Cardiac muscle cell (in vitro differentiated cells and primary cell): ENCODE data around the gene OGDH. TPM values are rescaled to one million over a fixed set of nuclear protein-coding genes. Genes with fewer than 3 reads are reported as not detected.

Source experiments
- DNase-seq, 2 donors: peaks; one replicate each; pipeline versions ENCODE4 v3.0.0 to v3.0.0-alpha.2; 2010 to 2017; ENCODE audit warnings: low read depth in 1 of 2, low spot score in 1 of 2
- H3K27ac ChIP-seq: fragments of 200-600 bp; sonication (generic); 2 replicates; pipeline ENCODE4 v1.5.1; 2016
- H3K27me3 ChIP-seq: fragments of 200-600 bp; sonication (generic); 2 replicates; pipeline ENCODE4 v1.6.0; 2016; ENCODE audit warnings: control low read depth
- H3K36me3 ChIP-seq: fragments of 200-600 bp; sonication (generic); 2 replicates; pipeline ENCODE4 v1.5.1; 2016; ENCODE audit warnings: control low read depth
- H3K4me1 ChIP-seq: fragments of 200-600 bp; sonication (generic); 2 replicates; pipeline ENCODE4 v1.8.1; 2017; ENCODE audit warnings: low read depth, mild to moderate bottlenecking, mixed run types
- H3K4me3 ChIP-seq: fragments of 200-600 bp; sonication (generic); 2 replicates; pipeline ENCODE4 v1.5.1; 2016; ENCODE audit warnings: mild to moderate bottlenecking
- H3K9me3 ChIP-seq: fragments of 200-600 bp; sonication (generic); 2 replicates; pipeline ENCODE4 v1.5.1; 2017; ENCODE audit warnings: low read depth, mild to moderate bottlenecking, control low read depth
- polyA plus RNA-seq: library from polyadenylated mRNA; unstranded; fragments of >200 nt; fragmentation: Nextera tagmentation; extraction: Ambion mirVana; gene quantifications from 2 replicates; pipeline ENCODE4 v1.2.1, GENCODE V29; 2016
- total RNA-seq: library from RNA; depleted of rRNA; stranded (reverse); fragments of >200 nt; gene quantifications from 2 replicates; pipeline ENCODE4 v1.2.3, GENCODE V29; 2016
- TF ChIP-seq, protein P1 (sequence below): IDR thresholded peaks from 2 replicates; pipeline ENCODE4 v1.5.1; 2012; ENCODE audit warnings: low read depth, mild to moderate bottlenecking, low read length

The OGDH gene
- total and polyA plus RNA-seq, 2 experiments from 2014 or later: 71.9 to 111 TPM

GRCh38 chr7:44646921-44647636 is 40.7 kb downstream of the OGDH start:
- no peaks in the 10 kb centered on the region for H3K9me3 ChIP-seq
- H3K4me1 ChIP-seq: no peaks in the 10 kb centered on the region
- DNase-seq: no peak
- TF ChIP-seq, protein P1, sequence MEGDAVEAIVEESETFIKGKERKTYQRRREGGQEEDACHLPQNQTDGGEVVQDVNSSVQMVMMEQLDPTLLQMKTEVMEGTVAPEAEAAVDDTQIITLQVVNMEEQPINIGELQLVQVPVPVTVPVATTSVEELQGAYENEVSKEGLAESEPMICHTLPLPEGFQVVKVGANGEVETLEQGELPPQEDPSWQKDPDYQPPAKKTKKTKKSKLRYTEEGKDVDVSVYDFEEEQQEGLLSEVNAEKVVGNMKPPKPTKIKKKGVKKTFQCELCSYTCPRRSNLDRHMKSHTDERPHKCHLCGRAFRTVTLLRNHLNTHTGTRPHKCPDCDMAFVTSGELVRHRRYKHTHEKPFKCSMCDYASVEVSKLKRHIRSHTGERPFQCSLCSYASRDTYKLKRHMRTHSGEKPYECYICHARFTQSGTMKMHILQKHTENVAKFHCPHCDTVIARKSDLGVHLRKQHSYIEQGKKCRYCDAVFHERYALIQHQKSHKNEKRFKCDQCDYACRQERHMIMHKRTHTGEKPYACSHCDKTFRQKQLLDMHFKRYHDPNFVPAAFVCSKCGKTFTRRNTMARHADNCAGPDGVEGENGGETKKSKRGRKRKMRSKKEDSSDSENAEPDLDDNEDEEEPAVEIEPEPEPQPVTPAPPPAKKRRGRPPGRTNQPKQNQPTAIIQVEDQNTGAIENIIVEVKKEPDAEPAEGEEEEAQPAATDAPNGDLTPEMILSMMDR: no peak
- no peak overlapping the region for H3K27ac ChIP-seq
- H3K27me3 ChIP-seq: no peaks in the 10 kb centered on the region
- no peak overlapping the region for H3K4me3 ChIP-seq
- peaks cover 25% of the 10 kb centered on the region for H3K36me3 ChIP-seq

GRCh38 chr7:44647981-44648714 is 41.7 kb downstream of the OGDH start:
- no peak for DNase-seq
- TF ChIP-seq, protein P1: no peak
- H3K27ac ChIP-seq: peak overlapping the region; percentile 9
- H3K9me3 ChIP-seq: no peaks in the 10 kb centered on the region
- H3K4me3 ChIP-seq: no peak overlapping the region
- peaks cover 27% of the 10 kb centered on the region for H3K36me3 ChIP-seq
- H3K27me3 ChIP-seq: no peaks in the 10 kb centered on the region
- H3K4me1 ChIP-seq: no peaks in the 10 kb centered on the region

GRCh38 chr7:44650242-44650641 is 43.8 kb downstream of the OGDH start:
- no peaks in the 10 kb centered on the region for H3K27me3 ChIP-seq
- no peaks in the 10 kb centered on the region for H3K4me1 ChIP-seq
- H3K27ac ChIP-seq: no peak overlapping the region
- peaks cover 31% of the 10 kb centered on the region for H3K36me3 ChIP-seq
- no peak overlapping the region for H3K4me3 ChIP-seq
- TF ChIP-seq, protein P1: no peak
- no peak for DNase-seq
- no peaks in the 10 kb centered on the region for H3K9me3 ChIP-seq

GRCh38 chr7:44650772-44651171 is 44.3 kb downstream of the OGDH start:
- Histone ChIP-seq H3K27ac (no peak overlapping the region), H3K36me3 (peaks cover 31% of the 10 kb centered on the region), H3K27me3 (no peaks in the 10 kb centered on the region), H3K9me3 (no peaks in the 10 kb centered on the region), H3K4me1 (no peaks in the 10 kb centered on the region), H3K4me3 (no peak overlapping the region)
- DNase-seq: no peak
- TF ChIP-seq, protein P1: no peak

- H3K27me3 ChIP-seq: no peaks in the 10 kb centered on the region
- no peaks in the 10 kb centered on the region for H3K4me1 ChIP-seq
- no peaks in the 10 kb centered on the region for H3K9me3 ChIP-seq
- no peak overlapping the region for H3K27ac ChIP-seq
- peaks cover 40% of the 10 kb centered on the region for H3K36me3 ChIP-seq
- no peak for DNase-seq
- H3K4me3 ChIP-seq: no peak overlapping the region
- TF ChIP-seq, protein P1: no peak
Measured at GRCh38 chr7:44652535-44652934, 46.1 kb downstream of the OGDH start.
